H1 (cell line): ENCODE results near the gene PNPLA1. TPM values are rescaled to one million over a fixed set of nuclear protein-coding genes. Genes with fewer than 3 reads are reported as not detected.

Experiments
- CTBP2 ChIP-seq: IDR thresholded peaks from 2 replicates; pipeline ENCODE4 v1.7.0; 2011; ENCODE audit warnings: borderline replicate concordance, mild to moderate bottlenecking, moderate library complexity, mixed read lengths, low read length; ENCODE audit not compliant: insufficient read depth, insufficient read length
- JUND ChIP-seq: IDR thresholded peaks from 2 replicates; pipeline ENCODE4 v1.6.1; 2011; ENCODE audit warnings: mild to moderate bottlenecking, improper control_type of control experiment, low read length
- polyA plus RNA-seq, 7 experiments: library from polyadenylated mRNA; depleted of rRNA in 3 of 7; stranded (reverse) in 5 of 7; unstranded in 2 of 7; fragments of >200 nt in 5 of 7; fragments of 200-250 nt in 2 of 7; gene quantifications; 1 replicate in 5 of 7; 2 replicates in 1 of 7; 4 replicates in 1 of 7; pipeline versions ENCODE4 v1.2.1 to v1.2.3, GENCODE V29; 2011 to 2013; ENCODE audit warnings: missing spikeins in 2 of 7, mixed read lengths in 2 of 7
- total RNA-seq: library from RNA; stranded (reverse); fragmentation: NEBNext Ultra II Directional; extraction: Animal tissue kit (Norgen Biotek cat#: 25700); gene quantifications from 2 replicates; pipeline ENCODE4 v1.2.1, GENCODE V29; 2021

The PNPLA1 gene
- total and polyA plus RNA-seq, 2 of the 8 experiments (the other 6 are each of a cell fraction or from before 2014, with no cell fraction given): not detected

GRCh38 chr6:36277946-36278470, 8.1 kb downstream of the PNPLA1 start (continued):
- TF ChIP-seq JUND: no peak
- TF ChIP-seq CTBP2: no peak
